DOHH2 (cell line): Measurements from ENCODE around the gene ATP2C1.

Experiments
- H3F3A ChIP-seq: fragments of 200-600 bp; sonication (generic), shearing (Covaris generic); 2 replicates; pipeline ENCODE4 v1.6.0; 2016; ENCODE audit warnings: antibody characterized with exemption, mild to moderate bottlenecking; ENCODE audit not compliant: control insufficient read depth, insufficient read depth
- H3K27ac ChIP-seq: fragments of 200-600 bp; sonication (generic); 2 replicates; pipeline ENCODE4 v1.5.1; 2014; ENCODE audit warnings: low read depth, mild to moderate bottlenecking, low read length, moderate library complexity
- H3K27me3 ChIP-seq: fragments of 200-600 bp; sonication (generic); 2 replicates; pipeline ENCODE4 v1.6.1; 2014; ENCODE audit warnings: mild to moderate bottlenecking, low read length, mixed read lengths; ENCODE audit not compliant: control insufficient read depth
- H3K36me3 ChIP-seq: fragments of 200-600 bp; sonication (generic); 2 replicates; pipeline ENCODE4 v1.6.1; 2014; ENCODE audit warnings: mild to moderate bottlenecking, low read length, moderate library complexity, mixed read lengths; ENCODE audit not compliant: control insufficient read depth
- H3K4me1 ChIP-seq: fragments of 200-600 bp; sonication (generic); 2 replicates; pipeline ENCODE4 v1.6.1; 2014; ENCODE audit warnings: mild to moderate bottlenecking, low read length, mixed read lengths; ENCODE audit not compliant: control insufficient read depth
- H3K4me2 ChIP-seq: fragments of 200-600 bp; sonication (generic); 2 replicates; pipeline ENCODE4 v1.6.0; 2014; ENCODE audit warnings: mild to moderate bottlenecking, low read length, moderate library complexity
- H3K4me3 ChIP-seq: fragments of 200-600 bp; sonication (generic); 2 replicates; pipeline ENCODE4 v1.5.1; 2014; ENCODE audit warnings: mild to moderate bottlenecking, low read length, mixed read lengths
- H3K79me2 ChIP-seq: fragments of 200-600 bp; sonication (generic); 2 replicates; pipeline ENCODE4 v1.6.1; 2014; ENCODE audit warnings: mild to moderate bottlenecking, low read length, mixed read lengths; ENCODE audit not compliant: control insufficient read depth
- H3K9me2 ChIP-seq: fragments of 200-600 bp; sonication (generic); replicated peaks from 2 replicates; pipeline ENCODE4 v1.6.1; 2014; ENCODE audit warnings: mild to moderate bottlenecking, low read length, mixed read lengths; ENCODE audit not compliant: control insufficient read depth
- H3K9me3 ChIP-seq: fragments of 200-600 bp; sonication (generic); 2 replicates; pipeline ENCODE4 v1.6.1; 2014; ENCODE audit warnings: antibody characterized with exemption, low read length, mixed read lengths; ENCODE audit not compliant: control insufficient read depth, insufficient read depth
- H4K20me1 ChIP-seq: fragments of 200-600 bp; sonication (generic); 2 replicates; pipeline ENCODE4 v1.6.0; 2014; ENCODE audit warnings: low read depth, mild to moderate bottlenecking, antibody characterized with exemption, low read length, moderate library complexity; ENCODE audit not compliant: control insufficient read depth, insufficient read depth
- CTCF ChIP-seq: fragments of 200-600 bp; sonication (generic); IDR thresholded peaks from one replicate; pipeline ENCODE4 v1.5.1; 2014; ENCODE audit warnings: antibody characterized with exemption, mild to moderate bottlenecking, low read depth, low read length; ENCODE audit not compliant: poor library complexity, severe bottlenecking
- EZH2phosphoT487 ChIP-seq: fragments of 200-600 bp; sonication (generic); IDR thresholded peaks from 2 replicates; pipeline ENCODE4 v1.6.1; 2017; ENCODE audit warnings: borderline replicate concordance, mild to moderate bottlenecking, antibody characterized with exemption, low read length, moderate library complexity, mixed read lengths

Gene ATP2C1

GRCh38 chr3:130894986-130895280, 1.0 kb downstream of the ATP2C1 start:
- Histone ChIP-seq H3K27me3 (no peaks in the 10 kb centered on the region), H3K9me2 (no peaks in the 10 kb centered on the region), H3K79me2 (peaks cover 66% of the 10 kb centered on the region), H3K9me3 (no peaks in the 10 kb centered on the region), H3K4me2 (peak overlapping the region; percentile 72), H4K20me1 (no peaks in the 10 kb centered on the region), H3K4me1 (peaks cover 31% of the 10 kb centered on the region), H3K36me3 (no peaks in the 10 kb centered on the region), H3K4me3 (peak overlapping the region; percentile 92), H3F3A (no peaks in the 10 kb centered on the region), H3K27ac (0 out of 2 replicates have a peak overlapping the region, but pooled peaks have one; percentile 56)
- TF ChIP-seq EZH2phosphoT487 (no peak), CTCF (no peak)

GRCh38 chr3:130895690-130896488, 2.0 kb downstream of the ATP2C1 start:
- no peaks in the 10 kb centered on the region for H3K36me3 ChIP-seq
- no peaks in the 10 kb centered on the region for H3F3A ChIP-seq
- H3K9me3 ChIP-seq: no peaks in the 10 kb centered on the region
- H4K20me1 ChIP-seq: no peaks in the 10 kb centered on the region
- TF ChIP-seq EZH2phosphoT487: no peak
- no peak for TF ChIP-seq CTCF
- H3K27me3 ChIP-seq: no peaks in the 10 kb centered on the region
- no peak overlapping the region for H3K27ac ChIP-seq
- H3K79me2 ChIP-seq: peaks cover 75% of the 10 kb centered on the region
- H3K4me1 ChIP-seq: peaks cover 41% of the 10 kb centered on the region
- peak overlapping the region; percentile 72 for H3K4me2 ChIP-seq
- no peaks in the 10 kb centered on the region for H3K9me2 ChIP-seq
- peak overlapping the region; percentile 92 for H3K4me3 ChIP-seq

- no peak overlapping the region for H3K27ac ChIP-seq
- no peak overlapping the region for H3K4me2 ChIP-seq
- H3K9me2 ChIP-seq: no peaks in the 10 kb centered on the region
- H3K36me3 ChIP-seq: no peaks in the 10 kb centered on the region
- no peaks in the 10 kb centered on the region for H3F3A ChIP-seq
- peaks cover under 1% of the 10 kb centered on the region; the same call in 1 of the 2 replicates for H4K20me1 ChIP-seq
- H3K9me3 ChIP-seq: no peaks in the 10 kb centered on the region
- no peak for TF ChIP-seq EZH2phosphoT487
- no peak for TF ChIP-seq CTCF
- peaks cover 49% of the 10 kb centered on the region for H3K4me1 ChIP-seq
- H3K4me3 ChIP-seq: no peak overlapping the region
- no peaks in the 10 kb centered on the region for H3K27me3 ChIP-seq
- peaks cover 90% of the 10 kb centered on the region for H3K79me2 ChIP-seq
These were observed 3.4 kb downstream of the ATP2C1 start for GRCh38 chr3:130897316-130897715.
